Stomach (tissue), 4 donors: ENCODE results near the gene C11orf91.

ENCODE experiments used
- CTCF ChIP-seq, 7 experiments: fragments of 450-650 bp in 4 of 7; fragments of 200-600 bp in 3 of 7; sonication (generic) in 3 of 7; IDR thresholded peaks; one replicate each; pipeline ENCODE4 v1.5.1; 2016 to 2019; ENCODE audit warnings: antibody characterized with exemption in 7 of 7, control low read depth in 2 of 7, mild to moderate bottlenecking in 1 of 7
- EP300 ChIP-seq: sonication (generic); formaldehyde crosslinking; IDR thresholded peaks from one replicate; pipeline ENCODE4 v1.6.1; 2017; ENCODE audit warnings: antibody characterized with exemption
- POLR2A ChIP-seq, 4 donors: fragments of 450-650 bp; IDR thresholded peaks; one replicate each; pipeline ENCODE4 v1.6.1; 2016; ENCODE audit warnings: antibody characterized with exemption in 4 of 4, control low read depth in 2 of 4, mild to moderate bottlenecking in 1 of 4, moderate library complexity in 1 of 4
- POLR2AphosphoS5 ChIP-seq, 3 donors: sonication (generic); formaldehyde crosslinking; IDR thresholded peaks; one replicate each; pipeline ENCODE4 v1.6.1; 2016; ENCODE audit warnings: antibody characterized with exemption in 3 of 3

- no peak for TF ChIP-seq CTCF (IDR thresholded peaks at IDR 0.05)
- TF ChIP-seq EP300 = peak; percentile 79
- TF ChIP-seq POLR2A (IDR thresholded peaks at IDR 0.05) = no peak
- peak; percentile 57 to 83 (median 73) for TF ChIP-seq POLR2AphosphoS5 (IDR thresholded peaks at IDR 0.05)
Observed at GRCh38 chr11:33723238-33723881, 22.7 kb upstream of the C11orf91 start.
